Mononuclear cell (primary cell): ENCODE data around the gene PLEKHG5. TPM values are rescaled to one million over a fixed set of nuclear protein-coding genes. Genes with fewer than 3 reads are reported as not detected.

ENCODE experiments used
- H3K27me3 ChIP-seq: 2 replicates; pipeline ENCODE4 v1.6.0; 2011; ENCODE audit warnings: low read length, control low read depth; ENCODE audit not compliant: insufficient read depth
- H3K4me1 ChIP-seq: 2 replicates; pipeline ENCODE4 v1.5.1; 2011; ENCODE audit warnings: mild to moderate bottlenecking, low read length, control low read depth; ENCODE audit not compliant: insufficient read depth
- H3K4me3 ChIP-seq: 2 replicates; pipeline ENCODE4 v1.5.1; 2011; ENCODE audit warnings: mild to moderate bottlenecking, low read length, moderate library complexity
- H3K9me3 ChIP-seq: 2 replicates; pipeline ENCODE4 v1.5.1; 2011; ENCODE audit warnings: low read depth, mild to moderate bottlenecking, control low read depth, low read length
- total RNA-seq: library from RNA; depleted of rRNA; stranded (reverse); fragments of >200 nt; gene quantifications from one replicate; pipeline ENCODE4 v1.2.3, GENCODE V29; 2012

Gene PLEKHG5
- total RNA-seq, 1 donor: 2.1 TPM

DNA sequence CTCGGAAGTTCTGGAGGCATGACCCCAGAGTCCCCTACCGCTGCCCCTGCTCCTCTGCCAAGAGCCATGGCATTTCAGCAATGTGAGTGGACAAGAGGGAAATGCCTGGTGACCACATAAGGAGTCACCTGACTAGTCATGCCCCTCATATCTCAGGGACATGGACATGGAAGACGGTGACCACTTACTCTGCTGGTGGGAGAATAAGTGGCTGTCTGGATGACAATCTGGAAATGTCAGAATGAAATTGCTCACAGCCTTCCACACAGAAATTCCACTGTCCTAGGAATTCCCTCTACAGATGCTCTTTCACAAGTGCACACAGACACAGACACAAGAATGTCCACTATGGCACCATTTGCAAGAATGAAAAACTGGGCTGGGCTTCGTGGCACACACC, 24.3 kb upstream of the PLEKHG5 start:
- Histone ChIP-seq H3K9me3 (no peaks in the 10 kb centered on the region), H3K4me1 (no peaks in the 10 kb centered on the region), H3K27me3 (no peaks in the 10 kb centered on the region), H3K4me3 (no peak overlapping the region)

DNA sequence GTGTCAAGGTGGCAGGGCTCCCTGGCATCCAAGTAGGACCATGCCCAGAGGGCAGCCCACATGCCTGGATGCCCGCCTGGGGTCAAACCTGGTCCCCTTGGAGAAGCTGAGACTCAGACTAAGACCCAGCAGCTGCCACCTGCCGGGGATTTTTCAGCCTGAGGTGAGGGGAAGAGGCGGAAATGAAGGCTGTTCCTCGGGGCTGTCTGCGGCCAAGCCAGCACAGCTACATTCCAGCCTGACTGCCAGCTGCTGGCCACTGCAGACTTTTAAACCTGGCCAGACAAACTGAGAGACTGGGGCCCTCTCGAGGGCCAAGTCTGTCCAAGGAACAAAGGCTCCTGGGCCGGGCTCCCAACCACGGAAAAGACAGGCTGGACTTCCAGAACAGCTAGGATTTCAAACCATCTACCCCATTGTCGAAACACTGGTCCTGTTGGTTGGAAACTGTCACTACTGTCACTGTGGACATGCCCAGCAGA, 21.9 kb upstream of the PLEKHG5 start:
- Histone ChIP-seq H3K9me3 (no peaks in the 10 kb centered on the region), H3K4me3 (no peak overlapping the region), H3K27me3 (no peaks in the 10 kb centered on the region), H3K4me1 (no peaks in the 10 kb centered on the region)

DNA sequence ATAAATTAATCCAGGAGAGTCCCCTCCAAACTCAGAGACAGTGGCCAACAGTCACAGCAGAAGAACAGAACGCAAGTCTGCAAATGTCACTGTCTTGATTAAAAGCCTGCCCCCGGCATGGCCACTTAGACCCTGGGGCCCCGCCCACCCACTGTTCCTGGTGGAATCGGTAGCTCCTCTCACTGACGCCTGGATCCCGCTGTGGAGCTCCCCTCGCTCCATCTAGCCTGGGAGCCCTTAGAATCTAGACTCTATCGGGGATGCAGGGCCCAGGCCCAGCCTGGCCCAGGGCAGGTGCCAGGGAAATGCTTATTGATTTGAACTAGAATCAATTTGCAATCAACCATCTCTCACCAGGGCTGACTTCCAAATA, 21.4 kb upstream of the PLEKHG5 start:
- Histone ChIP-seq H3K4me3 (no peak overlapping the region), H3K9me3 (no peaks in the 10 kb centered on the region), H3K27me3 (no peaks in the 10 kb centered on the region), H3K4me1 (no peaks in the 10 kb centered on the region)

DNA sequence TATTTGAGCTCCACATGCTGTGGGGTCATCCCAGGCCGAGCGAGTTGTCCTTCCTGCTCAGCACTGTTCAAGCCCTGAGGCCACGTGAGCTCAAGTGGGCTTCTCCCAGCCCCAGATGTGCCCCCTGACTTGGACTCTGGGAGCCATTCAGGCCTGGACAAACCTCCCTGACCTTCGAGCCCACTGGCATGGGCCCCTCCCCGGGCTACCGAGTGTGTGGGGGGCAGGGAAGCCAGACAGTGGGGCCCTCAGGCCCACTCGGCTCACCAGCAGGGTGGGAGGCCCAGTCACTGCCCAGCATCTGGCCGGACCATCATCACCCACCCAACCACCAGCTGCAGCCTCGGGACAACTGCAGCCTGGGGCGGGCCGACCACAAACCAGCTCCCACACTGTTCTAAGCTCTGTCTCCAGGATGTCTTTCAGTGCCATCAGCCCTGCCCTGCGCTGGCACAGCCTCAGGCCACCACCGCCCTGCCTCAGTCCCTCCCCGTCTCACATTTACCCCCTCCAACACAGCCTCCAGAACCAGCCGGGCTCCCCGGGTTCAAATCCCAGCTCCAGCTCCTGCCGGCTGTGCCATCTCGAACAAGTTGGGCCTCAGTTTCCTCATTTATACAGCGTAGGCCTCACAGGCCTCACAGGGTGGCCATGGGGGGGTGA, 20.9 kb upstream of the PLEKHG5 start:
- Histone ChIP-seq H3K9me3 (no peaks in the 10 kb centered on the region), H3K4me3 (no peak overlapping the region), H3K4me1 (no peaks in the 10 kb centered on the region), H3K27me3 (no peaks in the 10 kb centered on the region)

DNA sequence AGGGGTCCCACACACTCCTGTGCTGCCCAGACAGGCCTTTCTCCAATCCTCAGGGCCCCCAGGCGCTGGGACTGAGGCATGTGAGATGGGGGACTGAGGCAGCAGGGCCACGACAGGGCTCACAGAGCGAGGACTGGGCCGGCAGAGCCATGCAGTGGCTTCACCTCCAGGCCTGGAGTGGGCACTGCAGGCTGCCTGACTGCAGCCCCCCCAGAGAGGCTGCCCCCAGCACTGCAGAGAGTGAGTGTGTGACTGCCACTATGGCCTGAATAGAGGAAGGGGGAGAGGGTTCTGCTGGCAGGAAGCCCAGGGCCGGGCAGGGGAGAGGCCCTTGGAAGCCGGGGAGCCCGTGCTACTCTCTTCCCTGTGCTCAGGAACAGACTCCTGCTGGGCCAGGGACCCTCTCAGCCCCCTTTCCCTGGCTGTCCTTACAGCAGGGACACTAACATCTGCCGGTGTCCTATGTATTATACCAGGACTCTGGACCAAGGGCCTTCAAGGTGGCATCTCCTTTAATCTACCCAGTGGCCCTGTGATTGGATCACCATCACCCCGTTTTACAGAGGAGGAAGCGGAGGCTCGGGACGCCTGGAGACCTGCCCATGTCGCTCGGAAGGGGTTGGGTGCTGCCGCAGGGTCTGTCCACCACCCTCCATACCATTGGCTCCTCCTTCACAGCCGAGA, 20.2 kb upstream of the PLEKHG5 start:
- no peaks in the 10 kb centered on the region for H3K27me3 ChIP-seq
- no peaks in the 10 kb centered on the region for H3K4me1 ChIP-seq
- no peak overlapping the region for H3K4me3 ChIP-seq
- no peaks in the 10 kb centered on the region for H3K9me3 ChIP-seq

DNA sequence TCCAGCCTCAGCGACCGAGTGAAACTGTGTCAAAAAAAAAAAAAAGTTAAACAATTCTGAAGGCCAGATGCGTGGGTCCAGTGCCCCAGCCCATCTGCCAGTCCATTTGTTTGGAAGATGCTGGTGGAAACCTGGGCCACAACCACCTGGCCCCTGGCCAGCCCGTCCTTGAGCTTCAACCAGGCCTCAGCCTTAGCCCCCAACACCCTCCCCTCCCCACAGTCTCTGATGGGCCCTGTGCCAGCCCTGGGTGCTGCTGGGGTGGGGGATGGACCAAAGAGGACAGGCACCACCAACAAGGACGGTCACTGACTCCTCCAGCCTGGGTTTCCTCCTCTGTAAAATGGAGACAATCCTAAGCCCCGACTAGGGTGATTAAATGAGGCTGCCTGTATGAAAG, 19.6 kb upstream of the PLEKHG5 start:
- no peak overlapping the region for H3K4me3 ChIP-seq
- H3K27me3 ChIP-seq: no peaks in the 10 kb centered on the region
- H3K4me1 ChIP-seq: no peaks in the 10 kb centered on the region
- H3K9me3 ChIP-seq: no peaks in the 10 kb centered on the region

DNA sequence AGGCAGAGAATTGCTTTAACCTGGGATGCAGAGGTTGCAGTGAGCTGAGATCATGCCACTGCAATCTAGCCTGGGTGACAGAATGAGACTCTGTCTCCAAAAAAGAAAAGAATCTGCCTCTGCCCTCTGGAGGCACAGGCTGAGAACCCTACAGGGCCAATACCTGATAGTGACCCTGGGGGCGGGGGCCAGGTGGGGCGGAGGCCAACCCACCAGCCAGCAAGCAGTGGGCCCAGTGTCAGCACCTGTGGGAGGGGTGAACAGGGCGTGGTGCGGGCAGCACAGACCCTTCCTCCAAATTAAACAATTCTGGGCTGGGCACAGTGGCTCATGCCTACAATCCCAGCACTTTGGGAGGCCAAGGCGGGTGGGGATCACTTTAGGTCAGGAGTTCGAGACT, 19.0 kb upstream of the PLEKHG5 start:
- Histone ChIP-seq H3K4me3 (no peak overlapping the region), H3K4me1 (no peaks in the 10 kb centered on the region), H3K27me3 (no peaks in the 10 kb centered on the region), H3K9me3 (no peaks in the 10 kb centered on the region)

DNA sequence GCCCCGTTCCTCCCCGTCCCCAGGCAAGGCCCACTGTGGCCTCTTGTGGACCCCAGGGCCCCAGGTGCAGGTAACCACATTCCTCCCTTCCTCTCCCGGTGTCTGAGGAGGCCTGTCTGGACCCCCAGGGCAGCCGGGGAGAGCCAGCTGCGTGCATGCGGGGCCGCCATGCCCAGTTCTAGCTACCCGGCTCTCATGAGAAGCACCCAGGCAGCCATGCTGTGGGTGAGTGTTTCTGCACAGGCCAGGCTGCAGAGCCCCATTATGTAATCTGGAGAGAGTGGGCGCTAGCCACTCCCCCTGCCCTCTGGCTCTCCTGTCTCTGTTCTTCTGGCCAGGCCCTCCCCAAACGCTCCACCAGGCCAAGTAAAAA, 18.4 kb upstream of the PLEKHG5 start:
- Histone ChIP-seq H3K9me3 (no peaks in the 10 kb centered on the region), H3K27me3 (no peaks in the 10 kb centered on the region), H3K4me1 (no peaks in the 10 kb centered on the region)

DNA sequence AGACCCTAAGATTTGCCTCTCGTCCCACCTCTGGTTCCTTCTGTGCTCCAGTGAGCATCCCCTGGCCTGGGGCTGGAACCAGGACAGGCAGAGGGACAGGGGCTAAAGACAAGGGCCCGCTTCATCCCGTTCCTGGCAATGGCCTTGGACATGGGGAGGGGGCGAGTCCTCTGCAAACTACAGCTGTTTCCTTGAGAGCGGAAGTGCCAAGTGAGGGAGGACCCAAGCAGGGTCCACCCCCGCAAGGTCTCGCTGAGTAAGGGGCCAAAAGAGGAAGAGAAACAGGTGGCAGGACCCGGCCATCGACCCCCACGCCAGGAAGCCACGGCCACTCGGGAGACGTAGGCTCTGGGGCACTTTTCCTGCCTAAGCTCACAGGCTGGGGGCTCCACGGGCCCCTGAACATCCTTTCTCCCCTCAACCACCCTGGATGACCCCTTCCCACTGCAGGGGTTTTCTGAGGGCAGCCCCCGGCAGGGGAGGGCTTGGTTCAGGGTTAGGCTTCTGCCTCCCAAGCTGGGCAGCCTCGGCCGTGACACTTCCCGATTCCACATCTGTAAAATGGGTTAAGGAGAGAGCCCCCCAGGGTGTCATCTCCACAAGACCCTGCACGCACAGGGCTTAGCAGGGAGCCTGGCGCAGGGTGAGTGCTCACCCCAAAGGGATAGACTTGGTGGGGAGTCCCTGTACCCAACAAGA, 17.9 kb upstream of the PLEKHG5 start:
- H3K27me3 ChIP-seq: no peaks in the 10 kb centered on the region
- no peaks in the 10 kb centered on the region for H3K9me3 ChIP-seq
- H3K4me1 ChIP-seq: no peaks in the 10 kb centered on the region
- no peak overlapping the region for H3K4me3 ChIP-seq

More for the DNA sequence above, 18.4 kb upstream of the PLEKHG5 start:
- no peak overlapping the region for H3K4me3 ChIP-seq

DNA sequence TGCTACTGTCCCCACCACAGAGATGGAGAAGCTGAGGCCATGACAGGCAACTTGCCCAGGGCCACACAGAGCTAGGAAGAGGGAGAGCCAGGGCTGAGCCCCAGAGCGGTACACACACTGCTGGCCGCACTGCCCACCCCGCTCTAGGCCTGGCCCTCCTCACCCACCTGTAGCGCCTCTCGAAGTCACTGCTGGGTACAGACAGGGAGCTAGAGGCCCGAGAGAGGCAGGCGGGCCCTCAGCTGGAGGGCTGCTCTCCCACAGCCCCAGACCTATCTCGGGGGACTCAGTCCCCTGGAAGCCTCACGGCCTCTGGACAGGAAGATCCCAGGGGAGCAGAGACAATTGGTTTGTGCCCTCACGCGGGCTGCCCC, 17.3 kb upstream of the PLEKHG5 start:
- no peak overlapping the region for H3K4me3 ChIP-seq
- no peaks in the 10 kb centered on the region for H3K9me3 ChIP-seq
- H3K4me1 ChIP-seq: no peaks in the 10 kb centered on the region
- H3K27me3 ChIP-seq: no peaks in the 10 kb centered on the region

DNA sequence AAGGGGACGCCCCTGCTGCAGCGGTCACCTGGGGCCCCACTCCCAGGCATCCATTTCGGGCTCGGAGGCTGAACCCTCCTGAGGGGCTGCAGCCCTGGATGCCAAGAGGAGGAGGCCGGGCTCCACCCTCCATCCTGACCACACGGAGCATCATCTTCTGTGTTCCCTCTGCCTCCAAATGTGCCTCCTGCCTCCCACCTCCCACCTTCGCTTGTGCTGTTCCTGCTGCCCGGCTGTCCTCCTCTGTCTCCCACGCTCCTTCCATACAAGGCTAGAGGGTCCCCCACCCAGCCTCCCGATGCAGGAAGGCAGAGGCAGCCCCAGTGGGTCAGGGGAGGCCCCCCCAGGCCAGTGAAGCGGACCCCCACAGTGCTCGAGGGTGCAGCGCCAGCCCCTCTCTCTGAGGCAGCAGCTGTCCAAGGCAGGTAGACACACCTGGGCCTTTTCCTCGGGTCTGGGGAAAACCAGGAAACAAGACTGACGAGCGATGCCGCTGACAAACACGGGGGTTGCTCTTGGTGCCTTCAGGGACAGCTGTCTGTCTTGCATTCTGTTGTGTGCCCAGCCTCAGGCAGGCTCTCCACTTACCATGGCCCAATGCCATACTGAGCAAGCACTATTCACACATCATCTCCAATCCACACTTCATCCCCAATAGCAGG, 16.8 kb upstream of the PLEKHG5 start:
- Histone ChIP-seq H3K4me3 (no peak overlapping the region), H3K4me1 (no peaks in the 10 kb centered on the region)

DNA sequence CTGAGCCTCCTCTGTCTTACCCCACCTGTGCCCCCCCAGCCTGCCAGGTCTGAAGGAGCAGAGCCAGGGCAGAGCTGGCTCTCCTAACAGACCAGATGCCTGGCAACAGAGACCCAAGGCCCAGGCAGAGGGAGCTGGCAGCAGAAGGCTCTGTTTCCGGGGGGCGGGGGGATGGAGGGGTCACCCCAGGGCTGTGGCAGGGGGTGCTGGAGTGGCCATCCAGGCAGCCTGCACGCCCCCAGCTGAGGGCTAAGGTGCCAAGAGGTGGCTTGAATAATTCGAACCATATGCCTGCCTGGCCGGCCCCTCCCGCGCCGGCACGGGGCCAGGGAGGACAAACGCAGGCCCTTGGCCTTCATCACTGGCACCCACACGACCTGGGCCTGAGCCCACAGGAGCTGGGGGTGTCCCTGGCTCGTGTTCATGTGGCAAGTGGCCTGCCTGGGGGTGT, 16.0 kb upstream of the PLEKHG5 start:
- Histone ChIP-seq H3K27me3 (no peaks in the 10 kb centered on the region), H3K4me3 (no peak overlapping the region), H3K9me3 (no peaks in the 10 kb centered on the region), H3K4me1 (no peaks in the 10 kb centered on the region)

More for the DNA sequence above, 16.8 kb upstream of the PLEKHG5 start:
- no peaks in the 10 kb centered on the region for H3K9me3 ChIP-seq
- H3K27me3 ChIP-seq: no peaks in the 10 kb centered on the region

DNA sequence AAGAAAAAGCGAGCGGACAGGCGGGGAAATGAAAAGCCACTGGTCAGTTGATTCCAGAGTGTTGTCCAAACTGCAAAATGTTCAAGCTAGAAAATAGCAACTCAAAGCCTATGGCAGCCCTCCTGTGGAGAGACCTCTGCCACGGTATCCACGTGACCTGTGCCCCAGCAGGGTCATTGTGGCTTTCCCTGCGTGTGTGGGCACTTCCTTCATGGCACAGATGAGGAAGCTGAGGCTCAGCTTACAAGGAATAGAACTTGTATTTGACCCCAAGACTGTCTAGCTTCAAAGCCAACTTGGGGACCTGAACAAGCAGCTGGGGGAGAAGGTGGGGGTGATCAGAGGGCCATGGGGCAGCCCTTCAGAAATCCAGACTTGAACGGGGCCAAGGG, 15.6 kb upstream of the PLEKHG5 start:
- H3K4me1 ChIP-seq: no peaks in the 10 kb centered on the region
- H3K27me3 ChIP-seq: no peaks in the 10 kb centered on the region
- H3K9me3 ChIP-seq: no peaks in the 10 kb centered on the region
- H3K4me3 ChIP-seq: no peak overlapping the region

DNA sequence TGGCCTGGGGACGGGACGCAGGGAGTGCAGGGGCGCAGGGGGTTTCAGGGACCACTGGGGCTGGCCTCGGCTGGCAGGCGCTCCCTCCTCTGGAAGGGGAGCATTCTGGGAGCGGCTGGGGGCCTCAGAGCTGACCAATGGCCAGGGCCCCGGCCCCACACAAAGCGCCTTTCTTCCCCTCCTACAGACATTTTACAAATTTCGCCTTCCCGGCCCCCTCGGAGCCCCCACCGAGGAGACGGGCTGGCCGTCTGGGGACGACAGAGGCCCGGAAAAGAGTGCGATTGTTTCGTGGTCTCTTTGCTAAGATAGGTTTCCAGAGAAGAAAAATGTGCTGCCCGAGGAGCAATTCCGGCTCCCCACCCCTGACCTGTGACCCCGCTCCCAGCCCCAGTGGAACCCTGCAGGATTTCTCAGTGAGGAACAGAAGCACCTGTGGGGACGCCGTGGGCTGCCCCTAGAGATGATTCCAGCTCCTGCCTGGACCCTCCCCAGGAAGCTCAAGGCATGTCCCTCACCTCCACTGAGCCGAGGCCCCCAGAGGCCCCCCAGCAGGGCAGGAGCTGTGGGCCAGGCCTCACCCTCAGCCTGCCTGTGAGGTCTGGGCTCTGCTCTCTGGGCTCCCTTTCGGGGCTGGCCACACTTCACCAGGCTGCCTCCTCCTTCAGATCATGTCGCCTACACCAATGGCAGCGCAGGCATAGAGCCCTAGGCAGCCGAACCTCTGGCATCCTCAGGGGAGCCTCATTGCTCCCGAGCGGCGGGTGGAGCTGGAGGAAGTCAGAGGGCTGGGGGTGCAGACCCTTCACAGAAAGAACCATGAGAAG, 15.0 kb upstream of the PLEKHG5 start:
- Histone ChIP-seq H3K27me3 (no peaks in the 10 kb centered on the region), H3K9me3 (no peaks in the 10 kb centered on the region), H3K4me1 (no peaks in the 10 kb centered on the region), H3K4me3 (no peak overlapping the region)
